NCI-H2196 (cell line): Measurements from ENCODE around the gene ATXN1.

Experiments used
- DNase-seq: peaks from one replicate; lab custom pipeline; 2025; ENCODE audit not compliant: unreplicated experiment; lab: John Stamatoyannopoulos, UW

ATXN1 gene

GRCh38 chr6:16762550-16763477 is 1.6 kb upstream of the ATXN1 start:
- peak; percentile 47 for DNase-seq

- no peak for DNase-seq
Measured at GRCh38 chr6:16762268-16762549, 949 bp upstream of the ATXN1 start.

- peak; percentile 43 for DNase-seq
Measured at GRCh38 chr6:16761471-16762267, 409 bp upstream of the ATXN1 start.

- peak; percentile 43 for DNase-seq
Measured at GRCh38 chr6:16759646-16760515, 1.4 kb downstream of the ATXN1 start.

GRCh38 chr6:16759181-16759645 is 2.0 kb downstream of the ATXN1 start:
- no peak for DNase-seq

- no peak for DNase-seq
Measured at GRCh38 chr6:16758163-16758975, 2.9 kb downstream of the ATXN1 start.

- DNase-seq = no peak
Measured at GRCh38 chr6:16757332-16757731, 3.9 kb downstream of the ATXN1 start.

- DNase-seq = no peak
Measured at GRCh38 chr6:16756660-16757255, 4.5 kb downstream of the ATXN1 start.

GRCh38 chr6:16755544-16755943 is 5.7 kb downstream of the ATXN1 start:
- no peak for DNase-seq

- no peak for DNase-seq
Measured at GRCh38 chr6:16754876-16755275, 6.4 kb downstream of the ATXN1 start.

GRCh38 chr6:16754274-16754673 is 7.0 kb downstream of the ATXN1 start:
- no peak for DNase-seq

- DNase-seq = no peak
Measured at GRCh38 chr6:16753341-16753740, 7.9 kb downstream of the ATXN1 start.

GRCh38 chr6:16752206-16752866 is 8.9 kb downstream of the ATXN1 start:
- no peak for DNase-seq

GRCh38 chr6:16751251-16751946 is 9.9 kb downstream of the ATXN1 start:
- no peak for DNase-seq

GRCh38 chr6:16750566-16750965 is 10.7 kb downstream of the ATXN1 start:
- DNase-seq = no peak

- no peak for DNase-seq
Measured at GRCh38 chr6:16749516-16750485, 11.5 kb downstream of the ATXN1 start.

- no peak for DNase-seq
Measured at GRCh38 chr6:16748025-16748319, 13.3 kb downstream of the ATXN1 start.
